Thyroid gland (tissue), 4 donors: ENCODE results near the gene JPT2.

Experiments
- POLR2A ChIP-seq, 2 donors: fragments of 450-650 bp; IDR thresholded peaks; one replicate each; pipeline ENCODE4 v1.6.1; 2017; ENCODE audit warnings: antibody characterized with exemption in 2 of 2, mild to moderate bottlenecking in 2 of 2, moderate library complexity in 1 of 2
- TF ChIP-seq, protein P1 (sequence below), 6 experiments: fragments of 200-600 bp in 3 of 6; fragments of 450-650 bp in 3 of 6; sonication (generic) in 3 of 6; IDR thresholded peaks; one replicate each; pipeline ENCODE4 v1.5.1; 2016 to 2019; ENCODE audit warnings: antibody characterized with exemption in 6 of 6, mild to moderate bottlenecking in 2 of 6, inconsistent platforms in 1 of 6, moderate library complexity in 1 of 6

GRCh38 chr16:1653023-1653422 is 25.1 kb upstream of the JPT2 start:
- TF ChIP-seq, protein P1, sequence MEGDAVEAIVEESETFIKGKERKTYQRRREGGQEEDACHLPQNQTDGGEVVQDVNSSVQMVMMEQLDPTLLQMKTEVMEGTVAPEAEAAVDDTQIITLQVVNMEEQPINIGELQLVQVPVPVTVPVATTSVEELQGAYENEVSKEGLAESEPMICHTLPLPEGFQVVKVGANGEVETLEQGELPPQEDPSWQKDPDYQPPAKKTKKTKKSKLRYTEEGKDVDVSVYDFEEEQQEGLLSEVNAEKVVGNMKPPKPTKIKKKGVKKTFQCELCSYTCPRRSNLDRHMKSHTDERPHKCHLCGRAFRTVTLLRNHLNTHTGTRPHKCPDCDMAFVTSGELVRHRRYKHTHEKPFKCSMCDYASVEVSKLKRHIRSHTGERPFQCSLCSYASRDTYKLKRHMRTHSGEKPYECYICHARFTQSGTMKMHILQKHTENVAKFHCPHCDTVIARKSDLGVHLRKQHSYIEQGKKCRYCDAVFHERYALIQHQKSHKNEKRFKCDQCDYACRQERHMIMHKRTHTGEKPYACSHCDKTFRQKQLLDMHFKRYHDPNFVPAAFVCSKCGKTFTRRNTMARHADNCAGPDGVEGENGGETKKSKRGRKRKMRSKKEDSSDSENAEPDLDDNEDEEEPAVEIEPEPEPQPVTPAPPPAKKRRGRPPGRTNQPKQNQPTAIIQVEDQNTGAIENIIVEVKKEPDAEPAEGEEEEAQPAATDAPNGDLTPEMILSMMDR (IDR thresholded peaks at IDR 0.05) = no peak
- TF ChIP-seq POLR2A (IDR thresholded peaks at IDR 0.05) = no peak
